MM.1S (cell line): ENCODE data around the gene WNK2.

ENCODE experiments used
- DNase-seq: peaks from one replicate; pipeline ENCODE4 v3.0.0-alpha.2; 2015
- H2AFZ ChIP-seq: fragments of 300-600 bp; sonication (generic); 2 replicates; pipeline ENCODE4 v1.6.0; 2016; ENCODE audit warnings: antibody characterized with exemption, low read length
- H3F3A ChIP-seq: fragments of 300-600 bp; sonication (generic); 2 replicates; pipeline ENCODE4 v1.6.1; 2016; ENCODE audit warnings: mild to moderate bottlenecking, antibody characterized with exemption, low read length, moderate library complexity, mixed read lengths; ENCODE audit not compliant: insufficient read depth
- H3K27ac ChIP-seq: fragments of 300-600 bp; sonication (generic); 2 replicates; pipeline ENCODE4 v1.5.1; 2016; ENCODE audit warnings: mild to moderate bottlenecking, low read length
- H3K27me3 ChIP-seq: fragments of 300-600 bp; sonication (generic); replicated peaks from 2 replicates; pipeline ENCODE4 v1.6.0; 2016; ENCODE audit warnings: low read length; ENCODE audit not compliant: insufficient read depth
- H3K36me3 ChIP-seq: fragments of 300-600 bp; sonication (generic); replicated peaks from 2 replicates; pipeline ENCODE4 v1.6.1; 2016; ENCODE audit warnings: mild to moderate bottlenecking, low read length, mixed read lengths; ENCODE audit not compliant: insufficient read depth
- H3K4me1 ChIP-seq: fragments of 300-600 bp; sonication (generic); 2 replicates; pipeline ENCODE4 v1.6.1; 2016; ENCODE audit warnings: low read length, mixed read lengths
- H3K4me2 ChIP-seq: fragments of 300-600 bp; sonication (generic); 2 replicates; pipeline ENCODE4 v1.6.0; 2016; ENCODE audit warnings: low read depth, low read length
- H3K4me3 ChIP-seq: fragments of 300-600 bp; sonication (generic); 2 replicates; pipeline ENCODE4 v1.5.1; 2016; ENCODE audit warnings: low read length, mixed read lengths
- H3K79me2 ChIP-seq: fragments of 300-600 bp; sonication (generic); 2 replicates; pipeline ENCODE4 v1.6.1; 2016; ENCODE audit warnings: mixed run types, low read length, mixed read lengths
- H3K9ac ChIP-seq: fragments of 300-600 bp; sonication (generic); 2 replicates; pipeline ENCODE4 v1.6.1; 2016; ENCODE audit warnings: low read length, mixed read lengths
- H3K9me2 ChIP-seq: fragments of 300-600 bp; sonication (generic); replicated peaks from 2 replicates; pipeline ENCODE4 v1.6.1; 2016; ENCODE audit warnings: mild to moderate bottlenecking, low read length, mixed read lengths; ENCODE audit not compliant: insufficient read depth
- H3K9me3 ChIP-seq: fragments of 300-600 bp; sonication (generic); replicated peaks from 2 replicates; pipeline ENCODE4 v1.6.1; 2016; ENCODE audit warnings: mild to moderate bottlenecking, low read length, mixed read lengths; ENCODE audit not compliant: insufficient read depth
- H4K20me1 ChIP-seq: fragments of 300-600 bp; sonication (generic); 2 replicates; pipeline ENCODE4 v1.6.1; 2016; ENCODE audit warnings: mild to moderate bottlenecking, low read length, moderate library complexity, mixed read lengths; ENCODE audit not compliant: insufficient read depth
- EZH2 ChIP-seq: fragments of 300-600 bp; sonication (generic); optimal IDR thresholded peaks from 2 replicates; pipeline ENCODE3; 2017; ENCODE audit warnings: low read depth, mild to moderate bottlenecking, antibody characterized with exemption, low read length, mixed read lengths
- EZH2phosphoT487 ChIP-seq: fragments of 300-600 bp; sonication (generic); IDR thresholded peaks from 2 replicates; pipeline ENCODE4 v1.6.1; 2018; ENCODE audit warnings: antibody characterized with exemption, low read length
- TF ChIP-seq, protein P1 (sequence below): fragments of 300-600 bp; sonication (generic); IDR thresholded peaks from 2 replicates; pipeline ENCODE4 v1.5.1; 2016; ENCODE audit warnings: antibody characterized with exemption, low read length, mixed read lengths

The WNK2 gene

GRCh38 chr9:93319301-93319991 lies 135.5 kb downstream of the WNK2 start:
- DNase-seq = no peak
- Histone ChIP-seq H2AFZ (no peak overlapping the region), H3F3A (no peaks in the 10 kb centered on the region), H3K4me3 (no peak overlapping the region), H3K9me3 (no peaks in the 10 kb centered on the region), H3K79me2 (no peaks in the 10 kb centered on the region), H3K27me3 (no peaks in the 10 kb centered on the region), H3K9ac (no peak overlapping the region), H3K4me2 (no peak overlapping the region), H3K4me1 (no peaks in the 10 kb centered on the region), H3K9me2 (no peaks in the 10 kb centered on the region), H4K20me1 (no peaks in the 10 kb centered on the region), H3K27ac (no peak overlapping the region), H3K36me3 (no peaks in the 10 kb centered on the region)
- TF ChIP-seq EZH2 = no peak
- TF ChIP-seq, protein P1, sequence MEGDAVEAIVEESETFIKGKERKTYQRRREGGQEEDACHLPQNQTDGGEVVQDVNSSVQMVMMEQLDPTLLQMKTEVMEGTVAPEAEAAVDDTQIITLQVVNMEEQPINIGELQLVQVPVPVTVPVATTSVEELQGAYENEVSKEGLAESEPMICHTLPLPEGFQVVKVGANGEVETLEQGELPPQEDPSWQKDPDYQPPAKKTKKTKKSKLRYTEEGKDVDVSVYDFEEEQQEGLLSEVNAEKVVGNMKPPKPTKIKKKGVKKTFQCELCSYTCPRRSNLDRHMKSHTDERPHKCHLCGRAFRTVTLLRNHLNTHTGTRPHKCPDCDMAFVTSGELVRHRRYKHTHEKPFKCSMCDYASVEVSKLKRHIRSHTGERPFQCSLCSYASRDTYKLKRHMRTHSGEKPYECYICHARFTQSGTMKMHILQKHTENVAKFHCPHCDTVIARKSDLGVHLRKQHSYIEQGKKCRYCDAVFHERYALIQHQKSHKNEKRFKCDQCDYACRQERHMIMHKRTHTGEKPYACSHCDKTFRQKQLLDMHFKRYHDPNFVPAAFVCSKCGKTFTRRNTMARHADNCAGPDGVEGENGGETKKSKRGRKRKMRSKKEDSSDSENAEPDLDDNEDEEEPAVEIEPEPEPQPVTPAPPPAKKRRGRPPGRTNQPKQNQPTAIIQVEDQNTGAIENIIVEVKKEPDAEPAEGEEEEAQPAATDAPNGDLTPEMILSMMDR = no peak
- no peak for TF ChIP-seq EZH2phosphoT487

GRCh38 chr9:93319992-93320500 lies 136.1 kb downstream of the WNK2 start:
- H3K9ac ChIP-seq = no peak overlapping the region
- no peak overlapping the region for H3K4me3 ChIP-seq
- no peaks in the 10 kb centered on the region for H3F3A ChIP-seq
- no peak overlapping the region for H3K27ac ChIP-seq
- no peak overlapping the region for H2AFZ ChIP-seq
- no peaks in the 10 kb centered on the region for H3K27me3 ChIP-seq
- H3K4me2 ChIP-seq = no peak overlapping the region
- H4K20me1 ChIP-seq = no peaks in the 10 kb centered on the region
- no peaks in the 10 kb centered on the region for H3K79me2 ChIP-seq
- no peaks in the 10 kb centered on the region for H3K36me3 ChIP-seq
- TF ChIP-seq EZH2 (no peak), EZH2phosphoT487 (no peak)
- TF ChIP-seq, protein P1 = no peak
- H3K4me1 ChIP-seq = no peaks in the 10 kb centered on the region
- H3K9me3 ChIP-seq = no peaks in the 10 kb centered on the region
- no peak for DNase-seq
- no peaks in the 10 kb centered on the region for H3K9me2 ChIP-seq

GRCh38 chr9:93320591-93321219 lies 136.8 kb downstream of the WNK2 start:
- no peaks in the 10 kb centered on the region for H3K27me3 ChIP-seq
- no peaks in the 10 kb centered on the region for H3F3A ChIP-seq
- no peak for DNase-seq
- no peaks in the 10 kb centered on the region for H3K79me2 ChIP-seq
- H2AFZ ChIP-seq = no peak overlapping the region
- H3K27ac ChIP-seq = no peak overlapping the region
- no peaks in the 10 kb centered on the region for H4K20me1 ChIP-seq
- H3K9me3 ChIP-seq = no peaks in the 10 kb centered on the region
- TF ChIP-seq, protein P1 = no peak
- H3K4me3 ChIP-seq = no peak overlapping the region
- no peak overlapping the region for H3K4me2 ChIP-seq
- H3K4me1 ChIP-seq = no peaks in the 10 kb centered on the region
- no peaks in the 10 kb centered on the region for H3K9me2 ChIP-seq
- no peak overlapping the region for H3K9ac ChIP-seq
- H3K36me3 ChIP-seq = no peaks in the 10 kb centered on the region
